AG04450 (cell line): Measurements from ENCODE around the gene GPR68. TPM values are rescaled to one million over a fixed set of nuclear protein-coding genes. Genes with fewer than 3 reads are reported as not detected.
A peak's percentile ranks its signal among the peaks of the same experiment; 100 is the strongest.

Experiments
- CTCF ChIA-PET: fragments of 300-600, 350-600 bp; formaldehyde crosslinking; extraction: SDS; loops from one replicate; lab custom pipeline; 2022; ENCODE audit warnings: antibody characterized with exemption, inconsistent platforms; lab: Charles Lee
- POLR2A ChIA-PET: fragments of 350-600 bp; formaldehyde crosslinking; extraction: SDS; loops from one replicate; lab custom pipeline; 2021; ENCODE audit warnings: antibody characterized with exemption, inconsistent platforms; lab: Yijun Ruan, JAX
- DNase-seq: peaks from one replicate; pipeline ENCODE4 v3.0.0-alpha.2; 2011; ENCODE audit warnings: low read depth, low spot score
- H3K27ac ChIP-seq: one replicate; pipeline ENCODE4 v1.5.1; 2012; ENCODE audit warnings: low read depth, low read length, control low read depth
- H3K27me3 ChIP-seq: one replicate; pipeline ENCODE4 v1.6.0; 2012; ENCODE audit warnings: low read length; ENCODE audit not compliant: control insufficient read depth, insufficient read depth
- H3K4me3 ChIP-seq: 2 replicates; pipeline ENCODE4 v1.5.1; 2011; ENCODE audit warnings: mild to moderate bottlenecking, low read depth, low read length, control low read depth
- H3K9me3 ChIP-seq: 2 replicates; pipeline ENCODE4 v1.5.1; 2012; ENCODE audit warnings: low read length; ENCODE audit not compliant: control insufficient read depth, insufficient read depth
- CTCF ChIP-seq: IDR thresholded peaks from 2 replicates; pipeline ENCODE4 v1.5.1; 2011; ENCODE audit warnings: low read depth, low read length, control low read depth, inconsistent platforms
- polyA plus RNA-seq: library from polyadenylated mRNA; depleted of rRNA; stranded (reverse); fragments of >200 nt; gene quantifications from 2 replicates; pipeline ENCODE4 v1.2.3, GENCODE V29; 2011

GPR68 gene
- polyA plus RNA-seq, 1 experiment, result 0.83 TPM

- H3K27me3 ChIP-seq, result peaks cover 18% of the 10 kb centered on the region
- no peak overlapping the region for H3K27ac ChIP-seq
- no peak for TF ChIP-seq CTCF
- ChIA-PET POLR2A (no interaction called here), CTCF (interaction anchor here (1.0 kb wide), 1 partner anchor 21 kb away, joined by 3 read pairs; no protein-coding TSS in a partner anchor)
- H3K4me3 ChIP-seq, result no peak overlapping the region
- no peak for DNase-seq
- no peaks in the 10 kb centered on the region for H3K9me3 ChIP-seq
Observed at GRCh38 chr14:91265404-91265803, 20.9 kb upstream of the GPR68 start.

- DNase-seq, result no peak
- H3K27ac ChIP-seq, result no peak overlapping the region
- POLR2A ChIA-PET, result no interaction called here
- TF ChIP-seq CTCF, result no peak
- CTCF ChIA-PET, result interaction anchor here (1.0 to 1.3 kb wide), 3 partner anchors 22 to 87 kb away, joined by 3 read pairs; no protein-coding TSS in a partner anchor
- peak overlapping the region; percentile 29 for H3K4me3 ChIP-seq
- H3K27me3 ChIP-seq, result peaks cover 18% of the 10 kb centered on the region
- H3K9me3 ChIP-seq, result no peaks in the 10 kb centered on the region
Observed at GRCh38 chr14:91264151-91265150, 19.9 kb upstream of the GPR68 start.

GRCh38 chr14:91263329-91263728 is 18.8 kb upstream of the GPR68 start:
- Histone ChIP-seq H3K27ac (no peak overlapping the region), H3K9me3 (no peaks in the 10 kb centered on the region), H3K27me3 (peaks cover 15% of the 10 kb centered on the region), H3K4me3 (no peak overlapping the region)
- CTCF ChIA-PET, result interaction anchor here (0.5 to 0.6 kb wide), 2 partner anchors 78 to 413 kb away, joined by 3 read pairs; no protein-coding TSS in a partner anchor
- TF ChIP-seq CTCF, result no peak
- DNase-seq, result no peak
- POLR2A ChIA-PET, result no interaction called here

- ChIA-PET POLR2A (no interaction called here), CTCF (interaction anchor here (1.1 kb wide), 1 partner anchor 89 kb away, joined by 3 read pairs; no protein-coding TSS in a partner anchor)
- H3K9me3 ChIP-seq, result no peaks in the 10 kb centered on the region
- H3K27ac ChIP-seq, result no peak overlapping the region
- DNase-seq, result no peak
- peaks cover 23% of the 10 kb centered on the region for H3K27me3 ChIP-seq
- H3K4me3 ChIP-seq, result no peak overlapping the region
- no peak for TF ChIP-seq CTCF
Observed at GRCh38 chr14:91261986-91262549, 17.6 kb upstream of the GPR68 start.
